Measurements from ENCODE around the gene TMED6. TPM values are rescaled to one million over a fixed set of nuclear protein-coding genes. Genes with fewer than 3 reads are reported as not detected.
A peak's percentile ranks its signal among the peaks of the same experiment; 100 is the strongest.

Gene TMED6
- polyA plus RNA-seq (ENCODE audit: low read depth in 6 of 6), result under 1 TPM in 1 of 6 donors, not detected in 5; 0.44 TPM

DNA sequence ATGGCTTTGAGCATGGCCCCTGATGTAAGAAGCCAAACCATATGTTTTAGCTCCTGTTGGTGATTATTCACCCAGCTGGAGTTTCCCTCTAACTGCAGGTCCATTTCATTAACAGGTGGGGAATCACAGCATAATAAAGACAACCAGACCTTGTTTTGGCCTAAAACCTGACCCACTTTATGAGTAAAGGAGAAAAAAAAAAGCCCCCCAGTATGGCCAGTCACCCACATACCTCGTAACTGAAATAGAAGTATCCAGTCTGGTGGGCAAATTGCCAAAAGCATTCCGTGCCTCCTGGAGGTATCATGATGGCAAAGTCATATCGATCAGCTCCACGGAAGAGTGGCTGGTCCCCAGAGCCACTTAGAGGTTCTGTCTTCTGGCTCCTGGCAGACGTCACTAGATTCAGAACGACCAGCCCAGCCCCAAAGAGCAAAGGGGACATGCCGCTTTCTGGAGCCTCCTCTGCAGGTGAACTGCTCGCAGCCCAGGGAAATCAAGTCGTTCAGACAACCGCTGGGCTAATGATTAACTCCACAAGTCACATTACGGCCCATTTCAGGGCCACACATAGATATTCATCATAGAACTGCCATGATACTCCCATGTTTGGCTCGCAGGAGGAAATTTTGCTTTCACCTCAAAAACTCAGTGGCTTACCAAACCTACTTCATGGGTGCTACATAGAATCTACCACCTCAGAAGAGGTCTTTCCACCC, at the start of gene TMED6:
TMED6 (minus strand) TSS at position 478 of the 719 bp plus-strand sequence; CDS start at position 445, 33 bp downstream.
- ATAC-seq (ENCODE audit: low read depth in 2 of 2), result no peak
- peaks cover 8% of the 10 kb centered on the region in 2 donors for H3K36me3 Mint-ChIP-seq
- no peaks in the 10 kb centered on the region for H3K27me3 Mint-ChIP-seq
- no peaks in the 10 kb centered on the region for H3K9me3 Mint-ChIP-seq
- peak within 1 kb of the TSS in 2 of 6 donors; percentile 36 to 42 for H3K27ac Mint-ChIP-seq
- H3K4me1 Mint-ChIP-seq, result peaks cover 0 to 3% (median 0%) of the 10 kb centered on the region in 3 donors
- no peak for DNase-seq
- H3K4me3 Mint-ChIP-seq, result no peak within 1 kb of the TSS

- H3K27me3 Mint-ChIP-seq, result no peaks in the 10 kb centered on the region
- ATAC-seq (ENCODE audit: low read depth in 2 of 2), result no peak
- H3K36me3 Mint-ChIP-seq, result no peaks in the 10 kb centered on the region
Measured at GRCh38 chr16:69399361-69399760, 47.8 kb upstream of the TMED6 start.

DNA sequence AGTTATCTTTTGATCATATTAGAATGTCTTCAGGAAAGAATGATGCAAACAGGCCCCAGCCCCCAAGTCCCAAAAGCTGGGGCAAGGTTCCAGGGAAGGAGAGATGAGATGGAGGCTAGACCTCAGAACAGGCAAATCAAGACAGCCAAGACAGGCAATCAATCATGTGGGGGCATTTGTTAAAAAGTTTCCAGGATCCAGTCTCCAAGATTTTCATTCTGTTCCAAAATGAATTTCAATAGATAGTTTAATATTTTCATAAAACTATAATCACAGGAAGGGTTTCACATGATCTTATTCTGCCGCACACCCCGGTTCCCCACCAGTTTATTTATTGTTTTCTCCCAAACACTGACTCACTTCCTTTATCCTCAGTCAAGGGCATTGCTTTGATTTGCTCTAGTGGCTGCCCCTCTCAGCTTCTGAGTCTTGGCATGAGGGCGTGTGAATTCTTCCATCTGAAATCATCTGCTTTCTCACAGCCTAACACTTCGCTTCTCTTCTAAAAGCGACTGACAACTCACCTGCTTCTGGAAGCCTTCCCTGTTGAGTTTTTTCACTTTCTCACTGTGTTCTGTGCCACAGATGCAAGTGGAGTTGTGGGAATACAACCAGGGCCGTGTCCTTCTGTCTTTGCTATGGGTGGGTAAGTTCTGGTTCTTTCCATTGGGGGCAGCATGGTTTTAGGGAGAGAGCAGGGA, 46.4 kb upstream of the TMED6 start:
- DNase-seq, result no peak
- no peak overlapping the region for H3K4me3 Mint-ChIP-seq
- no peak for ATAC-seq (ENCODE audit: low read depth in 2 of 2)
- H3K36me3 Mint-ChIP-seq, result no peaks in the 10 kb centered on the region
- H3K4me1 Mint-ChIP-seq, result peaks cover 8 to 17% (median 10%) of the 10 kb centered on the region in 3 donors
- no peaks in the 10 kb centered on the region for H3K27me3 Mint-ChIP-seq
- peak overlapping the region in 2 of 6 donors; percentile 17 to 37 for H3K27ac Mint-ChIP-seq
- H3K9me3 Mint-ChIP-seq, result no peaks in the 10 kb centered on the region

More at GRCh38 chr16:69399361-69399760, 47.8 kb upstream of the TMED6 start:
- H3K9me3 Mint-ChIP-seq, result no peaks in the 10 kb centered on the region
- peaks cover 8 to 17% (median 10%) of the 10 kb centered on the region in 3 donors for H3K4me1 Mint-ChIP-seq
- no peak for DNase-seq
- no peak overlapping the region for H3K4me3 Mint-ChIP-seq
- H3K27ac Mint-ChIP-seq, result peak overlapping the region in 1 of 6 donors; percentile 64

GRCh38 chr16:69396187-69397061, 44.8 kb upstream of the TMED6 start:
- peak overlapping the region in 5 of 6 donors; percentile 18 to 83 (median 59) for H3K27ac Mint-ChIP-seq
- H3K27me3 Mint-ChIP-seq, result no peaks in the 10 kb centered on the region
- no peaks in the 10 kb centered on the region for H3K36me3 Mint-ChIP-seq
- peak; percentile 57 for DNase-seq
- ATAC-seq (ENCODE audit: low read depth in 2 of 2), result peak; percentile 68 to 83
- H3K9me3 Mint-ChIP-seq, result no peaks in the 10 kb centered on the region
- peaks cover 4% of the 10 kb centered on the region in 3 donors for H3K4me1 Mint-ChIP-seq
- peak overlapping the region in 2 of 8 donors; percentile 9 to 25 for H3K4me3 Mint-ChIP-seq

DNA sequence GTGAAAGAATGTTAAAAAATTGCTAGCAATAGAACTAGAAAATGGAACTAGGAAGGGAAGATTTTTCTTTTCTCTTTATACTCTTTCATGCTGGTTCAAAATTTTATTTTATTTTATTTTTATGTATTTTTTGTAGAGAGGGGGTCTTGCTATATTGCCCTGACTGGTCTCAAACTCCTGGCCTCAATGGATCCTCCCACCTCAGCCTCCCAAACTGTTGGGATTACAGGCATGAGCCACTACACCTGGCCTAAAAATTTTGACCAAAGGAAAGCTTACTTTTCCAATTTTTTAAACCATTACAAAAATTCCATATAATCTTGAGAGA, 44.2 kb upstream of the TMED6 start:
- DNase-seq (no peak), ATAC-seq (ENCODE audit: low read depth in 2 of 2) (no peak)
- H3K4me1 Mint-ChIP-seq, result peaks cover 4% of the 10 kb centered on the region in 3 donors
- no peaks in the 10 kb centered on the region for H3K36me3 Mint-ChIP-seq
- H3K4me3 Mint-ChIP-seq, result peak overlapping the region in 1 of 8 donors; percentile 25
- H3K27me3 Mint-ChIP-seq, result no peaks in the 10 kb centered on the region
- no peaks in the 10 kb centered on the region for H3K9me3 Mint-ChIP-seq
- H3K27ac Mint-ChIP-seq, result peak overlapping the region in 2 of 6 donors; percentile 18 to 83

- H3K4me1 Mint-ChIP-seq, result peaks cover 4% of the 10 kb centered on the region in 3 donors
- H3K36me3 Mint-ChIP-seq, result no peaks in the 10 kb centered on the region
- DNase-seq, result no peak
- ATAC-seq (ENCODE audit: low read depth in 2 of 2), result no peak
- H3K27ac Mint-ChIP-seq, result no peak overlapping the region
- H3K27me3 Mint-ChIP-seq, result no peaks in the 10 kb centered on the region
- H3K4me3 Mint-ChIP-seq, result peak overlapping the region in 1 of 8 donors; percentile 4
- no peaks in the 10 kb centered on the region for H3K9me3 Mint-ChIP-seq
Measured at GRCh38 chr16:69393898-69394849, 42.6 kb upstream of the TMED6 start.

DNA sequence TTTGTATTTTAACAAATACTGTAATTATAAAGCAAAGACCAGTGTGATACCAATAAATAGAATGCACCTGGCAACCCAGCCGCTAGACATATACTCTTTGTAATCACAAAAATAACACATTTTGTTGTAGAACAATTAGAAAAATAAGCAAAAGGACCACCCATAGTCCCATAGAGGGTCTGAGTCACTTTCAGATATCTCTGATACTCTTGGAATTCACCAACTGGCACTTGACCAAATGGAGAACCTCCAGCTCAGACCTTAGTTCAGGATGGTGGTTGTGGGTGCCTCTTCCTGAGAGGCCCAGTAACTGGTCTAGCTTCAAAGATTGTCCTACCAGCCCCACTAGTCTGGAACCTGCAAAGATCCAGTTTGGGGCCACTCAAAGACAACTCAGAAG, 35.0 kb upstream of the TMED6 start:
- no peaks in the 10 kb centered on the region for H3K27me3 Mint-ChIP-seq
- H3K27ac Mint-ChIP-seq, result peak overlapping the region in 1 of 6 donors; percentile 95
- no peak for ATAC-seq (ENCODE audit: low read depth in 2 of 2)
- DNase-seq, result no peak
- peaks cover 20 to 34% (median 33%) of the 10 kb centered on the region in 3 donors for H3K4me1 Mint-ChIP-seq
- peak overlapping the region in 7 of 8 donors; percentile 89 to 96 (median 94) for H3K4me3 Mint-ChIP-seq
- peaks cover 7 to 8% of the 10 kb centered on the region in 2 donors for H3K36me3 Mint-ChIP-seq
- H3K9me3 Mint-ChIP-seq, result no peaks in the 10 kb centered on the region

DNA sequence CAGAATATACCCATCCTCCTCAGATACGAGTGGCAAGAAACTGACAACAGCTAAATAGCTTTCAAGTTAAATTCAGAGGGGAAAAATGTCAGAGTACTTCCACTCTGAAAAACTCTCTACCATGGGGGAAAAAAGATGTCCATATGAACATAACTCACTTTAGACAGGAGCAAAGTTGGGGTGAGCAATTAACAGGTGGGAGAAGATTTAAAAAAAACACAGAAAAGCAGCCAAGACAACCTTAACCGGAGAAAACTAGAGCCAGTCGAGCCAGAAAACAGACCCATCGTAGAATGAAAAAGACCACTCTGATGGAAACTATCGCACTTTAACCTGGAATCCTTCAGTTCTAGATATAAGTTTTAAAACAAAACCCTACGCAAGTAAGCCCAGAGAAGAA, 33.4 kb upstream of the TMED6 start:
- ATAC-seq (ENCODE audit: low read depth in 2 of 2) (no peak), DNase-seq (no peak)
- no peaks in the 10 kb centered on the region for H3K9me3 Mint-ChIP-seq
- H3K27ac Mint-ChIP-seq, result peak overlapping the region; percentile 84 to 97 (median 94)
- H3K27me3 Mint-ChIP-seq, result no peaks in the 10 kb centered on the region
- H3K36me3 Mint-ChIP-seq, result peaks cover 7 to 8% of the 10 kb centered on the region in 2 donors
- H3K4me3 Mint-ChIP-seq, result peak overlapping the region; percentile 83 to 96 (median 92)
- H3K4me1 Mint-ChIP-seq, result peaks cover 20 to 44% (median 38%) of the 10 kb centered on the region in 3 donors

DNA sequence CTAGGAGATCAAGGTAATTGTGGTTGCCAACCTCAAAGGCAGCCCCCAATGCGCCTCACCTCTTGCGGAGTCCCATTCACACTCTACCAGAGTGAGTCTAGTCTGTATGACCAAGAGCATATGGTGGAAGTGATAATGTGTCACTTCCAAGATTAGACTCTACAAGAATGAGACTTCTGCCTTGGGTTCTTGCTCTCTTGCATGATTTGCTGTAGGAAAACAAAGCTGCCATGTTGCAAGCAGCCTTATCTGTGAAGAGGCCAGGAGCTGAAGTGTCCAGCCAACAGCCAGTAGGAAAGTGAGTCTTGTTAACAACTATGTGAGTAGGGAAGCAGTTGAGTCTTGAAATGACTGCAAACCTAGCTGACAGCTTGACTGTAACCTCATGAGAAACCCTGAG, 30.8 kb upstream of the TMED6 start:
- ATAC-seq (ENCODE audit: low read depth in 2 of 2) (no peak), DNase-seq (no peak)
- Mint-ChIP-seq H3K27me3 (no peaks in the 10 kb centered on the region), H3K36me3 (peaks cover 14 to 20% of the 10 kb centered on the region in 2 donors), H3K27ac (peak overlapping the region in 3 of 6 donors; percentile 63 to 95 (median 92)), H3K9me3 (no peaks in the 10 kb centered on the region), H3K4me3 (peak overlapping the region in 2 of 8 donors; percentile 20 to 34), H3K4me1 (peaks cover 27 to 44% (median 43%) of the 10 kb centered on the region in 3 donors)

- ATAC-seq (ENCODE audit: low read depth in 2 of 2), result no peak
- peaks cover 27 to 43% (median 42%) of the 10 kb centered on the region in 3 donors for H3K4me1 Mint-ChIP-seq
- H3K9me3 Mint-ChIP-seq, result no peaks in the 10 kb centered on the region
- H3K36me3 Mint-ChIP-seq, result peaks cover 14 to 20% of the 10 kb centered on the region in 2 donors
- H3K27me3 Mint-ChIP-seq, result no peaks in the 10 kb centered on the region
- H3K4me3 Mint-ChIP-seq, result peak overlapping the region in 4 of 8 donors; percentile 38 to 45 (median 41)
- peak overlapping the region in 5 of 6 donors; percentile 59 to 85 (median 78) for H3K27ac Mint-ChIP-seq
- peak; percentile 14 for DNase-seq
Measured at GRCh38 chr16:69381231-69381630, 29.6 kb upstream of the TMED6 start.

- ATAC-seq (ENCODE audit: low read depth in 2 of 2), result no peak
- no peaks in the 10 kb centered on the region for H3K27me3 Mint-ChIP-seq
- H3K27ac Mint-ChIP-seq, result peak overlapping the region in 4 of 6 donors; percentile 22 to 65 (median 42)
- H3K4me3 Mint-ChIP-seq, result no peak overlapping the region
- peaks cover 11 to 28% (median 24%) of the 10 kb centered on the region in 3 donors for H3K4me1 Mint-ChIP-seq
- H3K36me3 Mint-ChIP-seq, result peaks cover 14 to 20% of the 10 kb centered on the region in 2 donors
- no peak for DNase-seq
- no peaks in the 10 kb centered on the region for H3K9me3 Mint-ChIP-seq
Measured at GRCh38 chr16:69378760-69379159, 27.2 kb upstream of the TMED6 start.

GRCh38 chr16:69378036-69378435, 26.4 kb upstream of the TMED6 start:
- no peaks in the 10 kb centered on the region for H3K9me3 Mint-ChIP-seq
- peaks cover 14 to 20% of the 10 kb centered on the region in 2 donors for H3K36me3 Mint-ChIP-seq
- no peak for DNase-seq
- peaks cover 11 to 29% (median 19%) of the 10 kb centered on the region in 3 donors for H3K4me1 Mint-ChIP-seq
- ATAC-seq (ENCODE audit: low read depth in 2 of 2), result no peak
- H3K27ac Mint-ChIP-seq, result peak overlapping the region in 4 of 6 donors; percentile 27 to 73 (median 46)
- no peaks in the 10 kb centered on the region for H3K27me3 Mint-ChIP-seq
- H3K4me3 Mint-ChIP-seq, result no peak overlapping the region

All from naive B cell (primary cell).